NAMALWA (cell line): Measurements from ENCODE around the gene BHMT.
"Not testable (repeated sequence)": the region's sequence is repeated elsewhere in the genome, so short reads cannot be mapped to it uniquely, and the experiment has no call there.

Experiments used
- DNase-seq: peaks from one replicate; pipeline ENCODE4 v3.0.0-alpha.2; 2015; ENCODE audit warnings: low spot score

Gene BHMT

GRCh38 chr5:79172269-79172668 is 60.7 kb downstream of the BHMT start:
- no peak for DNase-seq

- DNase-seq, result no peak
These were observed 62.0 kb downstream of the BHMT start for GRCh38 chr5:79173626-79174025.

- not testable (repeated sequence) for DNase-seq
These were observed 68.8 kb downstream of the BHMT start for GRCh38 chr5:79180449-79180848.

DNA sequence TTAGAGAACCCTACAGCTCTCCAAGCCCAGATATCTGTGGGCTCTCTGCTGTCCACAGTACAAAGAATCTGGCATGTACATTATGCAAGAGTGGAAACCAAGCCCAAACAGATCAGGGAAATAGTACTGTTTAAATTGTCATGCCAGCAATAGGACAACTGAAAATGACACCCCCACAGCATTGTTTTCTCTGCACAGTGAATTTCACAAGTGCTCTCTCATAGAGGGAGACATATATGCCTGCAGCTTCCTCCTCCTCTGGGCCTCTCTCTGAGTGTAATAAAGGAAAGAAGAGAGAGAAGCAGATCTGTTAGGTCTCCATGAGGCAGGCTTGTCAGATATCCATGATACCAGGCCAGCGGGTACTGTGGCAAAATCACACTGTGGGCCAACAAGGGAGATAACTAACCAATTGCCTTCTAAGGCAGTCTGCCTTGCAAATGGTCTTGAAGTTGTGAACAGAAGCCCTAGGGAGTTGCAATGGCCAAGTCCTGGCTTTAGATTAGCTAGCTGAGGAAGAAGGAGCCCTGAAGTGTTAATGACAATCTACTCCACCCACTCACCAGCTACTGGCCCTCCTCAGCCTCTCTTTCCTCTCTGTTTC is 69.9 kb downstream of the BHMT start:
- DNase-seq, result no peak
